Measurements from ENCODE around the gene GSTT2B.

GSTT2B gene

GRCh38 chr22:24006914-24007214 is 45.9 kb upstream of the GSTT2B start:
- no peak for DNase-seq (ENCODE audit: low read depth, low spot score)
- H3K4me3 ChIP-seq (ENCODE audit: low read depth, low read length): no peak overlapping the region
- ChIA-PET CTCF (no interaction called here), POLR2A (no interaction called here)
- no peak for TF ChIP-seq CTCF (IDR thresholded peaks at IDR 0.05; ENCODE audit: insufficient read depth, low read length, missing control alignments)

DNA sequence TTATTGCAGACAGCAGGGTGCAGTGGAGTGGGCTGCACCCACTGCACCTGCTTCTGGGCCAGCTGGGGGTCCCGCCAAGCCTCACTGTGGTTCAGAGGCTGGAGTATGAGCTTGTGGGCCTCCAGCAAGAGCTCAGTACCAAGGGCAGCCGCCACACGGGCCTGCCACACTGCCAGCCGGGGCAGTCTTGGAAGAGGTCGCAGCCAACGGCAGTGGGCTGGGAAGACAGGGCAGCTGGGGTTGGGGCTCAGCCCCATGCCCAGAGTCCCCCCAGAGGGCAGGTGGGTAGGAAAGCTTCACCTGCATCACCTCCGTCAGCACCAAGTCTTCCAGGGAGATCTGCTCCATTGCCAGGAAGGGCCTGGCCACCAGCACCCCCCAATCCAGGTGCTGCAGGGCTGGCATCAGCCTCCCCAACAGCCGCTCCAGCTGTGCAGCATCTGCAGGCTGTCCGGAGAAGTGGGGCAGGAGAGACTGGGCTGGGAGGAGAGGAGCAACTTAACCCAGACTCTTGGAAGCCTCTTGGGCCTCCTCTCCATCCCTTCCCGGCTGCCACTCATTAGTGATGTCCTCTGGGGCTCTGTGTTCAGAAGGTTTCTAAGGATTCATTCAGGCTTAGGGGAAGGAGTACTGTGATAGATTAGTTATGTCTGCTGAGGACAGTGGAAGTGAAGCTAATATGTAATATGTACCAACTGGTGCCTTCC is 45.4 kb upstream of the GSTT2B start:
- POLR2A ChIA-PET: no interaction called here
- CTCF ChIA-PET: no interaction called here
- no peak for DNase-seq (ENCODE audit: low read depth, low spot score)
- no peak overlapping the region for H3K4me3 ChIP-seq (ENCODE audit: low read depth, low read length)
- no peak for TF ChIP-seq CTCF (IDR thresholded peaks at IDR 0.05; ENCODE audit: insufficient read depth, low read length, missing control alignments)

DNA sequence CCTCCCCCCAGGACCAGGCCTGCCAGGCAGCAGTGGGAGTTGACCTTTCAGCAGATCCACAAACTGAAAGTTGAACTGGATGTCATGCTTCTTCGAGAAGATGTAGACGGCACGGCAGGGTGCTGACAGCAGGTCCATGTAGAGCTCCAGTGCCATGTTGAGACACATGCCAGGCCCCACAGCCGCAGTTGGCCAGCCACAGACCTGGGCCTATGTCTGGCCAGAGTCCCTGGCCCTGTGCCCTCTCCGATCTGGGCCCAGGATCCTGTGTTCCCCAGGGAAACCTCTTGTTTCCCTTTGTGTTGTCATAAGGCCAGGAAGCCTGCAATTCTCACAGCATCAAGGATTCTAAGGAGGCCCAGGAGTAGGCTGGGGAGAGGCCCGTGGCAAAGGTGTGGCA is 44.2 kb upstream of the GSTT2B start, which contains the start of gene GSTT4:
Gene GSTT4, minus strand, starts transcription at position 253 of the 400 bp plus-strand sequence. Its CDS starts 97 bp downstream, at position 156.
- ChIA-PET POLR2A (no interaction called here), CTCF (no interaction called here)
- H3K4me3 ChIP-seq (ENCODE audit: low read depth, low read length): no peak within 1 kb of the TSS
- TF ChIP-seq CTCF (IDR thresholded peaks at IDR 0.05; ENCODE audit: insufficient read depth, low read length, missing control alignments): no peak
- no peak for DNase-seq (ENCODE audit: low read depth, low spot score)

GRCh38 chr22:24003887-24004286 is 42.9 kb upstream of the GSTT2B start:
- POLR2A ChIA-PET: no interaction called here
- CTCF ChIA-PET: interaction anchor here (1.7 kb wide), 1 partner anchor 9 kb away, joined by 6 read pairs; no protein-coding TSS in a partner anchor
- no peak for TF ChIP-seq CTCF (IDR thresholded peaks at IDR 0.05; ENCODE audit: insufficient read depth, low read length, missing control alignments)
- DNase-seq (ENCODE audit: low read depth, low spot score): no peak
- H3K4me3 ChIP-seq (ENCODE audit: low read depth, low read length): no peak overlapping the region

DNA sequence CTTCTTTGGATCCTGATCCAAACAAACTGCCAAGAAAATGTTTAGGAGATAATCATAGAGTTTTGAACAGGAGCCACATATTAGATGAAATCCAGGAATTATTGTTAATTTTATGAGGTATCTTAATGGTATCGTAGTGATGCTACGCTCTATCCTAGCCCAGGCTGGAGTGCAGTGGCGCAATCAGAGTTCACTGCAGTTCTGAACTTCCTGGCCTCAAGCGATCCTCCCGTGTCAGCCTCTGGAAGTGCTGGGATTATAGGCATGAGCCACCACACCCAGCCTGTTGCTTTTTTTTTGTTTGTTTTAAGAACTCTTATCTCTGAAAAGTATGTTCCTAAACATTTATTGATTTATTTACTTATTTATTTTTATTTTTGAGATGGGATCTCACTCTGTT is 41.9 kb upstream of the GSTT2B start:
- no peak overlapping the region for H3K4me3 ChIP-seq (ENCODE audit: low read depth, low read length)
- no peak for TF ChIP-seq CTCF (IDR thresholded peaks at IDR 0.05; ENCODE audit: insufficient read depth, low read length, missing control alignments)
- DNase-seq (ENCODE audit: low read depth, low spot score): no peak
- POLR2A ChIA-PET: no interaction called here
- CTCF ChIA-PET: interaction anchor here (1.7 kb wide), 1 partner anchor 10 kb away, joined by 6 read pairs; no protein-coding TSS in a partner anchor

DNA sequence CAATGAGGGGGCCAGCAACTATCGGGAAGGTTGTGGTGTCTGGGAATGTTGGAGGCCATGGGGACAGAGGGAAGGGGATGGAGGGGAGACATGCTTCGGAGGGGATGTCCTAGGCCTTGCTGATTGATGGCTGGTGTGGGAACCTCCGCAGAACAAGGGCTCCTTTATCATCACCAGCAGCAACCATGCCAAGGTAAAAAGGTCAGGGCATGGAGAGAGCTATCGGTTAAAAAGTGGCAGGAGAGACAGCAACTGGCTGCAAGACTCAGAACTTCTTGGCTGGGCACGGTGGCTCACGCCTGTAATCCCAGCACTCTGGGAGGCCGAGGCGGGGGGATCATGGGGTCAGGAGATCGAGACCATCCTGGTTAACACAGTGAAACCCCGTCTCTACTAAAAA is 41.3 kb upstream of the GSTT2B start:
- H3K4me3 ChIP-seq (ENCODE audit: low read depth, low read length): no peak overlapping the region
- POLR2A ChIA-PET: no interaction called here
- no peak for TF ChIP-seq CTCF (IDR thresholded peaks at IDR 0.05; ENCODE audit: insufficient read depth, low read length, missing control alignments)
- CTCF ChIA-PET: no interaction called here
- no peak for DNase-seq (ENCODE audit: low read depth, low spot score)
